ENCODE measurements around the gene ZNF575. TPM values are rescaled to one million over a fixed set of nuclear protein-coding genes. Genes with fewer than 3 reads are reported as not detected.
A peak's percentile ranks its signal among the peaks of the same experiment; 100 is the strongest.

ZNF575 gene, protein sequence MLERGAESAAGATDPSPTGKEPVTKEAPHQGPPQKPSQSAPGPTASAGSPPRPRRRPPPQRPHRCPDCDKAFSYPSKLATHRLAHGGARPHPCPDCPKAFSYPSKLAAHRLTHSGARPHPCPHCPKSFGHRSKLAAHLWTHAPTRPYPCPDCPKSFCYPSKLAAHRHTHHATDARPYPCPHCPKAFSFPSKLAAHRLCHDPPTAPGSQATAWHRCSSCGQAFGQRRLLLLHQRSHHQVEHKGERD
- not detected in 2 replicates for total RNA-seq (2014; rRNA removed; shearing (Covaris generic))
- 0.79 and 1.5 TPM in 2 replicates for polyA plus RNA-seq (2015; cell fraction: cytosol; rRNA removed)
- polyA plus RNA-seq (2015; cell fraction: nucleus; rRNA removed): 1.5 and 2.2 TPM in 2 replicates

GRCh38 chr19:43532962-43533545 lies at the start of gene ZNF575:
Gene ZNF575 (plus strand): TSS chr19:43533188. CDS start chr19:43534423, 1,235 bp downstream.
- peak; percentile 94 for DNase-seq (ENCODE audit: low read depth, low spot score)
- in situ Hi-C loops (cut with HindIII; ENCODE audit: low pct_unique_long_range_greater_than_20kb, low sequenced_read_pairs): no loop called here

GRCh38 chr19:43483281-43483680 lies 49.7 kb upstream of the ZNF575 start:
- DNase-seq (ENCODE audit: low read depth, low spot score): no peak

DNA sequence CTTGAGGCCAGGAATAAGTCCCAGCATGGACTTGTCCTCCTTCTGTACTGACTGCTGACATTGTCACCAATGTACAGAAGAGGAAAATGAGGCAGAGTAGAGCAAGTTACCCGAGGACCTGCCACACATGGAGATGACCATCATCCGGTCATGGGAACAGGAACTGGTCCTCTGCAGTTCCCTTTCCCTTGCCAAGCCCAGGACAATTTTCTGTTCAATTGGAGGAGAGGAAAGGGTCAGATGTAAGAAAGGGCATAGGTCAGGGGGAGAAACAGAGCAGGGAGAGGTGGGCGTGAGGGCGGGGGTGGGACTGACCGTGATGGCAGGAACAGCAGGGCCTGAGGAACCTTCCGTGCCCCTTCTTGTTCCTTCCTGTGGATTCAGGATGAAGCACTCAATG lies 47.0 kb upstream of the ZNF575 start:
- in situ Hi-C loops (cut with HindIII; ENCODE audit: low pct_unique_long_range_greater_than_20kb, low sequenced_read_pairs): no loop called here
- no peak for DNase-seq (ENCODE audit: low read depth, low spot score)

More at GRCh38 chr19:43483281-43483680, 49.7 kb upstream of the ZNF575 start:
- in situ Hi-C loops (cut with HindIII; ENCODE audit: low pct_unique_long_range_greater_than_20kb, low sequenced_read_pairs): no loop called here

GRCh38 chr19:43486412-43486811 lies 46.6 kb upstream of the ZNF575 start:
- no peak for DNase-seq (ENCODE audit: low read depth, low spot score)
- in situ Hi-C loops (cut with HindIII; ENCODE audit: low pct_unique_long_range_greater_than_20kb, low sequenced_read_pairs): no loop called here

- in situ Hi-C loops (cut with HindIII; ENCODE audit: low pct_unique_long_range_greater_than_20kb, low sequenced_read_pairs): no loop called here
- DNase-seq (ENCODE audit: low read depth, low spot score): no peak
Observed at GRCh38 chr19:43488179-43488578, 44.8 kb upstream of the ZNF575 start.

DNA sequence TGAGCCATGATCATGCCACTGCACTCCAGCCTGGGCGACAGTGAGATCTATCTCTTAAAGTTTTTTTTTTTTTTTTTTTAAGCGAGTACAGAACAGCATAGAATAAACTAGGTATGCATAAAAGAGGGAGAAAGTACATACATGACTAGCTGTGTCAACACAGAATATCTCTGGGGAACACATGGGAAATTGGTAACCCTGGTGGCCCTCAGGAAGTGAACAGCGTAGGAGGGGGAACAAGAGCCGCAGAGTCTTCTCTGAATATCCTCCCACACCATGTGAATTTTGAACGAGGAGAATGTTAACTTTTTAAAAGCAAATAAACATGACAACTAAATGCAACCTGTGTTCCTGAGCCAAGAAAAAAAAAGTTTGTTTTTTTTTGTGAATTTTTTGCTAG lies 43.7 kb upstream of the ZNF575 start:
- in situ Hi-C loops (cut with HindIII; ENCODE audit: low pct_unique_long_range_greater_than_20kb, low sequenced_read_pairs): no loop called here

DNA sequence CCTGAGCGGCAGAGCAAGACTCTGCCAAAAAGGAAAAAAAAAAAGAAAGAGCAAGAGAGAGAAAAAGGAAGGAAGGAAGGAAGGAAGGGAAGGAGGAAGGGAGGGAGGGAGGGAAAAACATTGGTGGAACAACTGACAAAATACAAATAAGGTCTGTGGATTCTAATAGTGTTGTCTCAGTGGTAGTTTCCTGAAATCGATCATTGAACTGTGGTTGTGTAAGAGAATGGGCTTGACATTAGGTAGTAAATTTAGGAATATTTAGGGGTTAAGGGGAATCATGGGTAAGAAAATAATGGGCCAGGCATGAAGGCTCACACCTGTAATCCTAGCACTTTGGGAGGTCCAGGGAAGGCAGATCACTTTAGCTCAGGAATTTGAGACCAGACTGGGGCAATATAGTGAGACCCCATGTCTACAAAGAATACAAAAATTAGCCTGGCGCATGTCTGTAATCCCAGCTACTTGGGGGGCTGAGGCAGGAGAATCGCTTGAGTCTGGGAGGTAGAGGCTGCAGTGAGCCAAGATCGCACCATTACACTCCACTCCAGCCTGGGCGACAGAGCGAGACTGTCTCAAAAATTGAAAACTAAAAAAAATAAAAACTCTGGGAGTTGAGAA lies 42.9 kb upstream of the ZNF575 start:
- in situ Hi-C loops (cut with HindIII; ENCODE audit: low pct_unique_long_range_greater_than_20kb, low sequenced_read_pairs): no loop called here
- no peak for DNase-seq (ENCODE audit: low read depth, low spot score)

More for the DNA sequence above, 43.7 kb upstream of the ZNF575 start:
- no peak for DNase-seq (ENCODE audit: low read depth, low spot score)

GRCh38 chr19:43490759-43491158 lies 42.2 kb upstream of the ZNF575 start:
- in situ Hi-C loops (cut with HindIII; ENCODE audit: low pct_unique_long_range_greater_than_20kb, low sequenced_read_pairs): no loop called here
- DNase-seq (ENCODE audit: low read depth, low spot score): no peak

DNA sequence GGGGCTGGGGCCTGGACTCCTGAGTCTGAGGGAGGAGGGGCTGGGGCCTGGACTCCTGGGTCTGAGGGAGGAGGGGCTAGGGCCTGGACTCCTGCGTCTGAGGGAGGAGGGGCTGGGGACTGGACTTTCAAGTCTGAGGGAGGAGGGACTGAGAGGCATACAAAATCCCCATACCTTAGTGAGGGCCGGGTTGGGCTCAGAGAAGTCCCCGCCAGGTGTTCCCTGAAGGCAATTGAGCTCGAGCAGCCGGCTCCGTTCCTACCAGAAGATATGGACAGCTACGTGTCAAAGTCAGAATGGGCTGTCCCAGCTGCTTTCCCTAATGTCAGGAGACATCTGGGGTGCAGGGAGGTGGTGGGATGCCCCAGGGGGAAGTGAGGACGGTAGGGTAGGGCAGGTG lies 37.9 kb upstream of the ZNF575 start:
- no peak for DNase-seq (ENCODE audit: low read depth, low spot score)
- in situ Hi-C loops (cut with HindIII; ENCODE audit: low pct_unique_long_range_greater_than_20kb, low sequenced_read_pairs): no loop called here

DNA sequence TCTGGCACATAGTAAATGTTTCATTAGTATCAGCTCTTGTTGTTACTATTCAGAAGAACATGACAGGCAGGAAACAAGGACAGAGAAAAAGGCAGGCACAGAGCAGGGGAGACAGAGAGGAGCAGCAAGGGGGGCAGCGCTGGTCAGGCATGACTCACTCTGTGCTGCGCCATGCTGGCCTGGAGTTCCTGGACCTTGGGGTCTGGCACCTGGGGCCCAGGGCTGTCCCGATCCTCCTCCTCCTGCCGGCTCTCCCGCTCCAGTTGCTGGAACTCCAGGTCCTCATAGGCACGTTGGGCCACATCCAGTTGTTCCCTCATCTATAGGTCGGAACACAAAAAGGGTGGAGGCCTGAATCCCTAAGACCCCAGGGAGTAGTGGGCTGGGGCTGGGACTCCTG lies 36.0 kb upstream of the ZNF575 start:
- DNase-seq (ENCODE audit: low read depth, low spot score): no peak
- in situ Hi-C loops (cut with HindIII; ENCODE audit: low pct_unique_long_range_greater_than_20kb, low sequenced_read_pairs): no loop called here

GRCh38 chr19:43498233-43498842 lies 34.6 kb upstream of the ZNF575 start:
- no peak for DNase-seq (ENCODE audit: low read depth, low spot score)
- in situ Hi-C loops (cut with HindIII; ENCODE audit: low pct_unique_long_range_greater_than_20kb, low sequenced_read_pairs): no loop called here

DNA sequence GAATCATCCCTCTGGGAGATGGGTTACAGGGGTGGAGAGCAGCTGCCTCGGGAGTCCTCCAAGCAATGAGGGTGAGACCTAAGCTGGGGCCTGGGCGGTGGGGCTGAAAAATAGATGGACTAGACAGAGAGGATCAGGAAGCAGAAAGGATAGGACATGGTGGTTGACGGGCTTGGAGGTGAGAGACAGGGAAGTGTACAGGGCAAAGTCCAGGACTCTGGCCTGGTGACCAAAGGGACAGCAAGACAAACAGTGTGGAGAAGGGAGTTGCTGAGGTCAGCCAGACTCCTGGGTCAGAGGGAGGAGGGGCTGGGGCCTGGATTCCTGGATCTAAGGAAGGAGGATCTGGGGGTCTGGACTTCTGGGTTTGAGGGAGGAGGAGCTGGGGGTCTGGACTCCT lies 33.9 kb upstream of the ZNF575 start:
- in situ Hi-C loops (cut with HindIII; ENCODE audit: low pct_unique_long_range_greater_than_20kb, low sequenced_read_pairs): no loop called here
- no peak for DNase-seq (ENCODE audit: low read depth, low spot score)

DNA sequence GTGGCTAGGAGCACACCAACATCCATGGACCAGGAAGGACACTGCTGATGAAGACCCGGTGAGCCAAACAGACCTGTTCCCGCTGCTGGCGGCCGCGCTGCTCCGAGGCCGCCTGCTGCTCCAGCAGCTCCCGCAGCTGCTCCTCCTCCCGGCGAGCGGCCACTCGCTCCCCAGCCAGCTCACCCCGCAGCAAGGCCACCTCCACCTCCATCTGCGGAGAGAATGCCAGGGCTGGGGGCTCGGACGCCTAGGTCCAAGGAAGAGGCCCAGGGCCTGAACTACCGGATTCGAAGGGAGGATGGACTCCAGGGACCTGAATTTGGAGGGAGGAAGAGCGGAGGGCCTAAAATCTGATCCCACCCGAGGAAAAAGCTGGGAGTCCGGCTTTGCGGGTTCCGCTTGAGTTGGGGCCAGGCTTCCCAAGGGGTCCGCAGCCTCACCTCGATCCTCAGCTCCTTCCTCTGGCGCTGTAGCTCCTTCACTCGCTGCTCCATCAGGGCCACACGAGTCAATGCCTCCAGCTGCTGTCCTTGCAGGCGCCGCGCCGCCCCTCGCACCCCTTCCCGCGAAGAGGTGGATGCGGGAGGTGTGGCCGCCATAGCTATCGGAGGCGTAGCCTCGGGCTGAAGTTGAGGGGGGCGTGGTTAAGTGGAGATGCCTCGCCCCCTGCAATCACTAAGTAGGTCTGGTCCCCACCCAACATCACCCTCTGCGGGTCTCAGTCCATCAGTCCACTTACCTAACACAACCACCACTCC lies 31.1 kb upstream of the ZNF575 start:
- no peak for DNase-seq (ENCODE audit: low read depth, low spot score)
- in situ Hi-C loops (cut with HindIII; ENCODE audit: low pct_unique_long_range_greater_than_20kb, low sequenced_read_pairs): no loop called here

DNA sequence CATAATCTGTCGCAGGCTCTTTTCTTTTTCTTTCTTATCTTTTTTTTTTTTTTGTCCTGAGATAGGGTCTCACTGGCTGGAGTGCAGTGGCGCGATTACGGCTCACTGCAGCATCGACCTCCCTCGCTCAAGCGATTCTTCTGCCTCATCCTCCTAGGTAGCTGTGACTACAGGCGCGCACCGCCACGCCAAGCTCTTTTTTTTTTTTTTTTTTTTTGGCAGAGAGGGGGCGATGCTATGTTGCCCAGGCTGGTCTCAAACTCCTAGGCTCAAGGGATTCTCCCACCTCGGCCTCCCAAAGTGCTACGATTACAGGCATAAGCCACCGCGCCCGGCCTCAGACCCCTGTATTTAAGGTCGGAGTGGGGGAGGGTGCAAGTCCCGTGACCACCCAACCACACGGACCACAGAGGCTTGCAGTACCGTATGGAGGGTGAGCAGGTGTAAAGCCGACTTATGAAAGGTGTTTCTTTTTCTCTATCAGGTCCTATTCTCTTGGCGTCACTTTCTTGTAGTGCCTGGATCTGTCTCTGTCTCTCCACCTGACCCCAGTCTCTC lies 30.5 kb upstream of the ZNF575 start:
- in situ Hi-C loops (cut with HindIII; ENCODE audit: low pct_unique_long_range_greater_than_20kb, low sequenced_read_pairs): no loop called here
- no peak for DNase-seq (ENCODE audit: low read depth, low spot score)

GRCh38 chr19:43503501-43504425 lies 29.2 kb upstream of the ZNF575 start:
- peak; percentile 93 for DNase-seq (ENCODE audit: low read depth, low spot score)
- in situ Hi-C loops (cut with HindIII; ENCODE audit: low pct_unique_long_range_greater_than_20kb, low sequenced_read_pairs): no loop called here

DNA sequence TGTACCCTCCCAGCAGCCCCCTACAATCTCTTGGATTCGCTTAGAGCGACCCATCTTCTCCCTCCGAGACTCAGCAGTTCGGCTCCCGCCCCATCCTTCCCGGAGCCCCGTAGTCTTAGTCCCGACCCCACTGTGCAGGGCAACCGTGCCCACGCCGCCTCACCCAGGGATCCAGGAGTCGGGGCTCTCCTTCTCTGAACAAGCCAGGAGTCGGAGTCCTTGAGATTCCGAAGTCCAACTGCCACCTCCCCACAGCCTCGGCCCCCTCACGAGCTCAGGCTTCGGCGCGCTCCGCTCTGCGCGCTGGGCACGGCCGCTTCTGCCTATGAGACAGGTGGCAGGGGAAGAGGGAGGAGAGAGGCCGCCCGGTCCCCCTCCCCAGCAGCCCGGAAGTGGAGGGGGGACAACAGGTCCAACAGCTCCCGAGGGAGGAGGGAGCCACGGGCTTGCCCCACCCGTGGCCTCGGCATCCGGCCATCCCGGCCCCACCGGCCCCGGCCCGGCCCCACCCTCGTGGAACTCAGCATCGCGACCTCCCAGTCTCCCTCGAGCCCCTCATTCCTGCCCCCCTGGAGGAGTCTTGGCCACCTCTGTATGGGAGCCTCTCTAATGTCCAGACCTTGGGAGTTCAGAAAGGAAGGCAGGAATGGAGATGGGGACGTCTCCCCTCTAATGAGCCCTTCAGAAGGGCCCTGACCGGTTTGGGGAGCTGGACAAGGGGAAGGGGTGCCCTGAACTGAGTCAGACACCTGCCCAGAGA lies 28.4 kb upstream of the ZNF575 start, which contains the start of gene PHLDB3:
PHLDB3 (minus strand) TSS at position 321 of the 760 bp plus-strand sequence. CDS start 628 bp downstream, outside the sequence.
- DNase-seq (ENCODE audit: low read depth, low spot score): no peak

More for the DNA sequence above, 28.4 kb upstream of the ZNF575 start, which contains the start of gene PHLDB3:
- in situ Hi-C loops (cut with HindIII; ENCODE audit: low pct_unique_long_range_greater_than_20kb, low sequenced_read_pairs): no loop called here
